Omental fat pad (tissue), 4 donors: ENCODE results near the gene ANG. TPM values are rescaled to one million over a fixed set of nuclear protein-coding genes. Genes with fewer than 3 reads are reported as not detected.
"Not testable (repeated sequence)": the region's sequence is repeated elsewhere in the genome, so short reads cannot be mapped to it uniquely, and the experiment has no call there.

Experiments
- ATAC-seq: fragments of 150-250 bp; one replicate; pipeline ENCODE4 v1.9.1; 2016; ENCODE audit warnings: mild to moderate bottlenecking, moderate library complexity; ENCODE audit not compliant: low FRiP score
- DNase-seq: peaks from one replicate; pipeline ENCODE4 v3.0.0-alpha.2; 2019; ENCODE audit warnings: low spot score
- total RNA-seq, 4 donors: library from RNA; depleted of rRNA; stranded (reverse); fragments of >200 nt; gene quantifications; one replicate each; pipeline ENCODE4 v1.1.0, GENCODE V29; 2016
- TF ChIP-seq, protein P1 (sequence below), 3 donors: fragments of 450-650 bp; IDR thresholded peaks; one replicate each; pipeline ENCODE4 v1.5.1; 2016 to 2017; ENCODE audit warnings: antibody characterized with exemption in 3 of 3, mild to moderate bottlenecking in 3 of 3, moderate library complexity in 2 of 3

ANG gene
- total RNA-seq, 4 donors from 2014 or later: 24.4 to 114 (median 45.6) TPM

GRCh38 chr14:20698934-20699333 is 10.4 kb downstream of the ANG start:
- DNase-seq (no peak), ATAC-seq (no peak)
- TF ChIP-seq, protein P1, sequence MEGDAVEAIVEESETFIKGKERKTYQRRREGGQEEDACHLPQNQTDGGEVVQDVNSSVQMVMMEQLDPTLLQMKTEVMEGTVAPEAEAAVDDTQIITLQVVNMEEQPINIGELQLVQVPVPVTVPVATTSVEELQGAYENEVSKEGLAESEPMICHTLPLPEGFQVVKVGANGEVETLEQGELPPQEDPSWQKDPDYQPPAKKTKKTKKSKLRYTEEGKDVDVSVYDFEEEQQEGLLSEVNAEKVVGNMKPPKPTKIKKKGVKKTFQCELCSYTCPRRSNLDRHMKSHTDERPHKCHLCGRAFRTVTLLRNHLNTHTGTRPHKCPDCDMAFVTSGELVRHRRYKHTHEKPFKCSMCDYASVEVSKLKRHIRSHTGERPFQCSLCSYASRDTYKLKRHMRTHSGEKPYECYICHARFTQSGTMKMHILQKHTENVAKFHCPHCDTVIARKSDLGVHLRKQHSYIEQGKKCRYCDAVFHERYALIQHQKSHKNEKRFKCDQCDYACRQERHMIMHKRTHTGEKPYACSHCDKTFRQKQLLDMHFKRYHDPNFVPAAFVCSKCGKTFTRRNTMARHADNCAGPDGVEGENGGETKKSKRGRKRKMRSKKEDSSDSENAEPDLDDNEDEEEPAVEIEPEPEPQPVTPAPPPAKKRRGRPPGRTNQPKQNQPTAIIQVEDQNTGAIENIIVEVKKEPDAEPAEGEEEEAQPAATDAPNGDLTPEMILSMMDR (IDR thresholded peaks at IDR 0.05): no peak

DNA sequence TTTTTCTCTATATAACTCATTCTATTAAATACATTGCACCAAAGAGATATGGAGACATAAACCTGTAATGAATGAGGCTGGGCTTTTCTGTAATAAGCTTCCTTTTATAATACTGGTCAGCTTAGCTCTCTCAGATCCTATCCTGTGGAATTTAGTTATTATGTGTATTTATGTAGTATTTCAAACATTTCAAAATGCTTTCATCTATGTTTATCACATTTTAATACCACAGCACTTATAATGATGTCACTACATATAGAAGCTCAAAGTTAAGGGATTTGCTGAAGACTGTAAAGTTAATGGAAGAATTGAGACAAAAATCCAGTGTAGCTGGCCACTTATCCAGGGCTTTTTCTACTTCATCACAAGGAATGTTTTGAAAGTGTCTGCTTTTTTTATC is 11.4 kb downstream of the ANG start:
- DNase-seq (no peak), ATAC-seq (no peak)
- TF ChIP-seq, protein P1 (IDR thresholded peaks at IDR 0.05): no peak

DNA sequence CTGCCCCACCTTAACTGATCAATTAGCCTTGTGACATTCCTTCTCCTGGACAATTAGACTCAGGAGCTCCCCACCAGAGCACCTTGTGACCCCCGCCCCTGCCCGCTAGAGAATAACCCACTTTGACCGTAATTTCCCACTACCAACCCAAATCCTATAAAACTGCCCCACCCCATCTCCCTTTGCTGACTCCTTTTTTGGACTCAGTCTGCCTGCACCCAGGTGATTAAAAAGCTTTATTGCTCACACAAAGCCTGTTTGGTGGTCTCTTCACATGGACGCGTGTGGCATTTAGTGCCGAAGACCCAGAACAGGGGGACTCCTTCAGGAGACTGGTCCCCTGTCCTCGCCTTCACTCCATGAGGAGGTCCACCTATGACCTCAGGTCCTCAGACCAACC is 12.4 kb downstream of the ANG start:
- DNase-seq, ATAC-seq: not testable (repeated sequence)

DNA sequence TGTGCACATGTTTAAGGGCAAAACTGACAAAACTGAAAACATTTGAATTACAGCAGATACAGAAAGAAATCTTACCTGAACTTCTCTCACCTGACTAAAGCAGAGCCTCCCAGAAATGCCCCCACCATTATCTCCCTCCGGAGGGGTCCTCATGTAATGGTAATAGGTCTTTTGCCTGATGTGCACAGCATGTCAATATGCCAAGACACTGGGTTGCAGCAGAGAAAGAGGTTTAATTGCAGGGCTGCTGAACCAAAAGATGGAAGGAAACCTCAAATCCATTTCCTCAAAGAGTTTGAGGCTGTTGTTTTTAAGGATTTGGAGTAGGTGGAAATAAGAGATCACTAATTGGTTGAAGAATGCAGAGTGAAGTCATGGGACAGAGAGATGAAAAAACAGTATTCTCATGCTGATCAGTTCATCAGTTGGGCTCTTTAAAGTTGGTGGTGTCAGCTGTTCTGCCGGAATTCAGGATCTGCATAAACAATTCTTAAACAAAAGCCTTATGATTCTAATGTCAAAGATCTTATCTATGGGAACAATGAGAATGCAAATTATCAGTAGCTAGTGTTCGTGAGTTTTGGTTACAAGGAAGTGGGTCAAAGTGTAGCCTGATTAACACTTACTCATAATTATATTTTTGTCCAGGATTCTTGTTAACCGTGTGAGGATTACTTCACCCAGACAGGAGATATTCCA is 18.2 kb downstream of the ANG start:
- no peak for DNase-seq
- ATAC-seq: no peak

DNA sequence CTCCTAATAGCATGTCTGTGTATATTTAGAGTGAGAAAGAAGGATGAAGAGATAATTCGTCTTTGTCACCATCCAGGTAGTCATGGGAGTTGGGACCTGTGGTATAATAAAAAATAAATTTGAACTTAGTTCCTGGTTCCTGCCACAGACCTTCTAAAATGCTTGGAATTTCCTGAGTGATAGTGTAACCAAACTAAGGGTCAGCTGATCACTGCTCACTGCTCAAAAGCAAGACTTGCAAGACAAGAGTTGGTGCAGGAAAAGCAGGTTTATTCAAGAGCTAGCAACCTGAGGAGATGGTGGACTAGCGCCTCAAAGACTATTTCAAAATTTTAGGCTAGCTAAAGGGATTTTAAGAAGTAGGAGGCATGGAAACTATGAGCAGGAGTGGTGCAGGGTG is 19.1 kb downstream of the ANG start:
- no peak for ATAC-seq
- TF ChIP-seq, protein P1 (IDR thresholded peaks at IDR 0.05): no peak
- DNase-seq: no peak

More for the DNA sequence above, 18.2 kb downstream of the ANG start:
- TF ChIP-seq, protein P1 (IDR thresholded peaks at IDR 0.05): no peak

- TF ChIP-seq, protein P1 (IDR thresholded peaks at IDR 0.05): no peak
- ATAC-seq (no peak), DNase-seq (no peak)
These were observed 22.7 kb downstream of the ANG start for GRCh38 chr14:20711261-20711660.

GRCh38 chr14:20711685-20712084 is 23.1 kb downstream of the ANG start:
- no peak for ATAC-seq
- no peak for DNase-seq
- TF ChIP-seq, protein P1 (IDR thresholded peaks at IDR 0.05): no peak
